SK-N-SH treated with all-trans-retinoic acid at 6 μM for 48 hours (cell line): ENCODE data around the gene PYGL.

Source experiments
- ATAC-seq: fragments of 200-7000 bp; cut with Tn5 transposase; 3 replicates; pipeline ENCODE4 v1.9.1; 2020; ENCODE audit warnings: mild to moderate bottlenecking, moderate library complexity
- ARNTL ChIP-seq: fragments of 450-650 bp; formaldehyde crosslinking; IDR thresholded peaks from 2 replicates; pipeline ENCODE4 v1.5.0; 2020; ENCODE audit warnings: low read depth, mild to moderate bottlenecking, moderate library complexity, borderline replicate concordance
- BACH2 ChIP-seq: fragments of 250-450 bp; sonication (Bioruptor Pico); IDR thresholded peaks from 2 replicates; pipeline ENCODE4 v1.9.0; 2021; ENCODE audit warnings: mild to moderate bottlenecking, borderline replicate concordance
- CSDC2 ChIP-seq: fragments of 250-450 bp; sonication (Bioruptor Pico); IDR thresholded peaks from 2 replicates; pipeline ENCODE4 v1.5.0; 2020; ENCODE audit warnings: mild to moderate bottlenecking, moderate library complexity
- ESRRG ChIP-seq: fragments of 250-450 bp; sonication (Bioruptor Pico); IDR thresholded peaks from 2 replicates; pipeline ENCODE4 v1.6.1; 2021; ENCODE audit warnings: mild to moderate bottlenecking
- GLIS3 ChIP-seq: fragments of 250-450 bp; sonication (Bioruptor Pico); IDR thresholded peaks from 2 replicates; pipeline ENCODE4 v1.5.0; 2020; ENCODE audit warnings: mild to moderate bottlenecking, moderate library complexity
- OSR1 ChIP-seq: fragments of 250-450 bp; sonication (Bioruptor Pico); IDR thresholded peaks from 2 replicates; pipeline ENCODE4 v1.8.0; 2022; ENCODE audit warnings: moderate library complexity, mild to moderate bottlenecking, inconsistent platforms
- PATZ1 ChIP-seq: fragments of 250-450 bp; sonication (Bioruptor Pico); IDR thresholded peaks from 2 replicates; pipeline ENCODE4 v1.8.0; 2020; ENCODE audit warnings: mild to moderate bottlenecking, moderate library complexity, borderline replicate concordance
- POU6F1 ChIP-seq: fragments of 250-450 bp; sonication (Bioruptor Pico); IDR thresholded peaks from 2 replicates; pipeline ENCODE4 v1.8.0; 2021; ENCODE audit warnings: low read depth, mild to moderate bottlenecking, moderate library complexity, borderline replicate concordance
- PPARA ChIP-seq: fragments of 250-450 bp; sonication (Bioruptor Pico); IDR thresholded peaks from 2 replicates; pipeline ENCODE4 v1.5.0; 2020; ENCODE audit warnings: mild to moderate bottlenecking, borderline replicate concordance
- RARB ChIP-seq: fragments of 250-450 bp; sonication (Bioruptor Pico); IDR thresholded peaks from 2 replicates; pipeline ENCODE4 v1.8.0; 2021; ENCODE audit warnings: mild to moderate bottlenecking, moderate library complexity
- SNAI2 ChIP-seq: fragments of 250-450 bp; sonication (Bioruptor Pico); IDR thresholded peaks from 2 replicates; pipeline ENCODE4 v1.5.0; 2020; ENCODE audit warnings: mild to moderate bottlenecking, moderate library complexity
- TCF4 ChIP-seq: fragments of 250-450 bp; sonication (Bioruptor Pico); IDR thresholded peaks from 2 replicates; pipeline ENCODE4 v1.8.0; 2021; ENCODE audit warnings: mild to moderate bottlenecking, moderate library complexity, borderline replicate concordance
- TOX ChIP-seq: fragments of 250-450 bp; sonication (Bioruptor Pico); IDR thresholded peaks from 2 replicates; pipeline ENCODE4 v1.8.0; 2021; ENCODE audit warnings: mild to moderate bottlenecking, moderate library complexity, borderline replicate concordance
- ZC3H10 ChIP-seq: fragments of 250-450 bp; sonication (Bioruptor Pico); IDR thresholded peaks from 2 replicates; pipeline ENCODE4 v1.5.1; 2021; ENCODE audit warnings: mild to moderate bottlenecking, moderate library complexity
- ZFP3 ChIP-seq: fragments of 250-450 bp; sonication (Bioruptor Pico); IDR thresholded peaks from 2 replicates; pipeline ENCODE4 v1.5.0; 2020; ENCODE audit warnings: mild to moderate bottlenecking, moderate library complexity
- ZFP30 ChIP-seq: fragments of 450-650 bp; formaldehyde crosslinking; IDR thresholded peaks from 2 replicates; pipeline ENCODE4 v1.5.0; 2022; ENCODE audit warnings: mild to moderate bottlenecking, moderate library complexity
- ZNF565 ChIP-seq: fragments of 450-650 bp; formaldehyde crosslinking; conservative IDR thresholded peaks from 2 replicates; pipeline ENCODE4 v1.5.0; 2020; ENCODE audit warnings: low read depth, mild to moderate bottlenecking, moderate library complexity
- ZNF70 ChIP-seq: fragments of 450-650 bp; formaldehyde crosslinking; IDR thresholded peaks from 2 replicates; pipeline ENCODE4 v1.5.0; 2020; ENCODE audit warnings: mild to moderate bottlenecking, moderate library complexity
- ZNF8 ChIP-seq: fragments of 450-650 bp; formaldehyde crosslinking; IDR thresholded peaks from 2 replicates; pipeline ENCODE4 v1.5.0; 2020; ENCODE audit warnings: mild to moderate bottlenecking, moderate library complexity
- TF ChIP-seq, protein P1 (sequence below): fragments of 250-450 bp; sonication (Bioruptor Pico); IDR thresholded peaks from 2 replicates; pipeline ENCODE4 v1.5.0; 2020; ENCODE audit warnings: mild to moderate bottlenecking, moderate library complexity
- TF ChIP-seq, protein P2 (sequence below): fragments of 250-450 bp; sonication (Bioruptor Pico); IDR thresholded peaks from 2 replicates; pipeline ENCODE4 v1.5.1; 2021; ENCODE audit warnings: mild to moderate bottlenecking, moderate library complexity
- TF ChIP-seq, protein P3 (sequence below): fragments of 250-450 bp; sonication (Bioruptor Pico); IDR thresholded peaks from 2 replicates; pipeline ENCODE4 v1.5.1; 2020; ENCODE audit warnings: low read depth, mild to moderate bottlenecking, moderate library complexity

Gene PYGL

GRCh38 chr14:50917449-50917848 lies 26.8 kb downstream of the PYGL start (continued):
- no peak for TF ChIP-seq ARNTL (CRISPR knock-in tag)

- TF ChIP-seq OSR1 (CRISPR knock-in tag), result no peak
- TF ChIP-seq, protein P1, sequence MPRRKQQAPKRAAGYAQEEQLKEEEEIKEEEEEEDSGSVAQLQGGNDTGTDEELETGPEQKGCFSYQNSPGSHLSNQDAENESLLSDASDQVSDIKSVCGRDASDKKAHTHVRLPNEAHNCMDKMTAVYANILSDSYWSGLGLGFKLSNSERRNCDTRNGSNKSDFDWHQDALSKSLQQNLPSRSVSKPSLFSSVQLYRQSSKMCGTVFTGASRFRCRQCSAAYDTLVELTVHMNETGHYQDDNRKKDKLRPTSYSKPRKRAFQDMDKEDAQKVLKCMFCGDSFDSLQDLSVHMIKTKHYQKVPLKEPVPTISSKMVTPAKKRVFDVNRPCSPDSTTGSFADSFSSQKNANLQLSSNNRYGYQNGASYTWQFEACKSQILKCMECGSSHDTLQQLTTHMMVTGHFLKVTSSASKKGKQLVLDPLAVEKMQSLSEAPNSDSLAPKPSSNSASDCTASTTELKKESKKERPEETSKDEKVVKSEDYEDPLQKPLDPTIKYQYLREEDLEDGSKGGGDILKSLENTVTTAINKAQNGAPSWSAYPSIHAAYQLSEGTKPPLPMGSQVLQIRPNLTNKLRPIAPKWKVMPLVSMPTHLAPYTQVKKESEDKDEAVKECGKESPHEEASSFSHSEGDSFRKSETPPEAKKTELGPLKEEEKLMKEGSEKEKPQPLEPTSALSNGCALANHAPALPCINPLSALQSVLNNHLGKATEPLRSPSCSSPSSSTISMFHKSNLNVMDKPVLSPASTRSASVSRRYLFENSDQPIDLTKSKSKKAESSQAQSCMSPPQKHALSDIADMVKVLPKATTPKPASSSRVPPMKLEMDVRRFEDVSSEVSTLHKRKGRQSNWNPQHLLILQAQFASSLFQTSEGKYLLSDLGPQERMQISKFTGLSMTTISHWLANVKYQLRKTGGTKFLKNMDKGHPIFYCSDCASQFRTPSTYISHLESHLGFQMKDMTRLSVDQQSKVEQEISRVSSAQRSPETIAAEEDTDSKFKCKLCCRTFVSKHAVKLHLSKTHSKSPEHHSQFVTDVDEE (CRISPR knock-in tag), result no peak
- no peak for TF ChIP-seq RARB (CRISPR knock-in tag)
- TF ChIP-seq, protein P2, sequence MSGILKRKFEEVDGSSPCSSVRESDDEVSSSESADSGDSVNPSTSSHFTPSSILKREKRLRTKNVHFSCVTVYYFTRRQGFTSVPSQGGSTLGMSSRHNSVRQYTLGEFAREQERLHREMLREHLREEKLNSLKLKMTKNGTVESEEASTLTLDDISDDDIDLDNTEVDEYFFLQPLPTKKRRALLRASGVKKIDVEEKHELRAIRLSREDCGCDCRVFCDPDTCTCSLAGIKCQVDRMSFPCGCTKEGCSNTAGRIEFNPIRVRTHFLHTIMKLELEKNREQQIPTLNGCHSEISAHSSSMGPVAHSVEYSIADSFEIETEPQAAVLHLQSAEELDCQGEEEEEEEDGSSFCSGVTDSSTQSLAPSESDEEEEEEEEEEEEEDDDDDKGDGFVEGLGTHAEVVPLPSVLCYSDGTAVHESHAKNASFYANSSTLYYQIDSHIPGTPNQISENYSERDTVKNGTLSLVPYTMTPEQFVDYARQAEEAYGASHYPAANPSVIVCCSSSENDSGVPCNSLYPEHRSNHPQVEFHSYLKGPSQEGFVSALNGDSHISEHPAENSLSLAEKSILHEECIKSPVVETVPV (CRISPR knock-in tag), result no peak
- no peak for TF ChIP-seq PPARA (CRISPR knock-in tag)
- no peak for TF ChIP-seq ZNF70 (CRISPR knock-in tag)
- TF ChIP-seq, protein P3, sequence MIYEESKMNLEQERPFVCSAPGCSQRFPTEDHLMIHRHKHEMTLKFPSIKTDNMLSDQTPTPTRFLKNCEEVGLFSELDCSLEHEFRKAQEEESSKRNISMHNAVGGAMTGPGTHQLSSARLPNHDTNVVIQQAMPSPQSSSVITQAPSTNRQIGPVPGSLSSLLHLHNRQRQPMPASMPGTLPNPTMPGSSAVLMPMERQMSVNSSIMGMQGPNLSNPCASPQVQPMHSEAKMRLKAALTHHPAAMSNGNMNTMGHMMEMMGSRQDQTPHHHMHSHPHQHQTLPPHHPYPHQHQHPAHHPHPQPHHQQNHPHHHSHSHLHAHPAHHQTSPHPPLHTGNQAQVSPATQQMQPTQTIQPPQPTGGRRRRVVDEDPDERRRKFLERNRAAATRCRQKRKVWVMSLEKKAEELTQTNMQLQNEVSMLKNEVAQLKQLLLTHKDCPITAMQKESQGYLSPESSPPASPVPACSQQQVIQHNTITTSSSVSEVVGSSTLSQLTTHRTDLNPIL, result no peak
- no peak for TF ChIP-seq GLIS3
- no peak for TF ChIP-seq ZC3H10 (CRISPR knock-in tag)
- no peak for TF ChIP-seq ZFP30
- no peak for TF ChIP-seq ZNF565 (CRISPR knock-in tag)
- TF ChIP-seq ZFP3 (CRISPR knock-in tag), result no peak
- ATAC-seq, result no peak
Observed at GRCh38 chr14:50910495-50911420, 33.5 kb downstream of the PYGL start.

GRCh38 chr14:50906326-50907065 lies 37.8 kb downstream of the PYGL start:
- TF ChIP-seq ZNF565 (CRISPR knock-in tag) (no peak), ZFP30 (no peak), TOX (no peak), POU6F1 (CRISPR knock-in tag) (no peak), BACH2 (CRISPR knock-in tag) (no peak), ARNTL (CRISPR knock-in tag) (no peak), ZNF70 (CRISPR knock-in tag) (no peak), ZNF8 (CRISPR knock-in tag) (no peak), GLIS3 (no peak), ESRRG (CRISPR knock-in tag) (no peak), SNAI2 (CRISPR knock-in tag) (no peak), ZFP3 (CRISPR knock-in tag) (no peak), TCF4 (no peak), PATZ1 (CRISPR knock-in tag) (no peak), CSDC2 (CRISPR knock-in tag) (no peak), RARB (CRISPR knock-in tag) (no peak)
- TF ChIP-seq, protein P2 (CRISPR knock-in tag), result no peak
- TF ChIP-seq, protein P3, result no peak
- no peak for ATAC-seq
